HepG2 (cell line): Measurements from ENCODE around the gene GRIN3B. TPM values are rescaled to one million over a fixed set of nuclear protein-coding genes. Genes with fewer than 3 reads are reported as not detected.
A peak's percentile ranks its signal among the peaks of the same experiment; 100 is the strongest.

Experiments
- ATF6 ChIP-seq: sonication (generic); formaldehyde crosslinking; conservative IDR thresholded peaks from 2 replicates; pipeline ENCODE4 v1.4.0; 2020; ENCODE audit warnings: missing genetic modification reagents
- KMT2A ChIP-seq: sonication (generic); formaldehyde crosslinking; IDR thresholded peaks from 2 replicates; pipeline ENCODE4 v1.4.0; 2020; ENCODE audit warnings: missing genetic modification reagents
- NPAS2 ChIP-seq: sonication (generic); formaldehyde crosslinking; IDR thresholded peaks from 2 replicates; pipeline ENCODE4 v1.8.0; 2022; ENCODE audit warnings: mild to moderate bottlenecking, missing genetic modification reagents, borderline replicate concordance
- RBM22 ChIP-seq: fragments of 200-400 bp; formaldehyde crosslinking; optimal IDR thresholded peaks from 2 replicates; pipeline ENCODE3; 2017; ENCODE audit warnings: mild to moderate bottlenecking, low read length, moderate library complexity
- SIX1 ChIP-seq: sonication (generic); formaldehyde crosslinking; IDR thresholded peaks from 2 replicates; pipeline ENCODE4 v1.4.0; 2020; ENCODE audit warnings: missing genetic modification reagents, borderline replicate concordance
- SNAPC5 ChIP-seq: sonication (generic); formaldehyde crosslinking; IDR thresholded peaks from 2 replicates; pipeline ENCODE4 v1.8.1; 2023; ENCODE audit warnings: mild to moderate bottlenecking, missing genetic modification reagents, borderline replicate concordance
- THAP8 ChIP-seq: sonication (generic); formaldehyde crosslinking; IDR thresholded peaks from 2 replicates; pipeline ENCODE4 v1.5.1; 2020; ENCODE audit warnings: missing genetic modification reagents, mild to moderate bottlenecking, borderline replicate concordance
- ZBTB20 ChIP-seq: sonication (generic); formaldehyde crosslinking; IDR thresholded peaks from 2 replicates; pipeline ENCODE4 v1.8.1; 2023; ENCODE audit warnings: missing genetic modification reagents, low read depth, mild to moderate bottlenecking, borderline replicate concordance
- ZBTB33 ChIP-seq: sonication (generic); formaldehyde crosslinking; IDR thresholded peaks from 2 replicates; pipeline ENCODE4 v1.4.0; 2020; ENCODE audit warnings: missing genetic modification reagents
- ZNF121 ChIP-seq: sonication (generic); formaldehyde crosslinking; IDR thresholded peaks from 2 replicates; pipeline ENCODE4 v1.5.0; 2020; ENCODE audit warnings: mild to moderate bottlenecking, missing genetic modification reagents
- ZNF143 ChIP-seq: sonication (generic); formaldehyde crosslinking; IDR thresholded peaks from 2 replicates; pipeline ENCODE4 v1.4.0; 2020; ENCODE audit warnings: missing genetic modification reagents
- ZNF646 ChIP-seq: sonication (generic); formaldehyde crosslinking; IDR thresholded peaks from 2 replicates; pipeline ENCODE4 v1.9.0; 2021; ENCODE audit warnings: mild to moderate bottlenecking, missing genetic modification reagents
- ZNF660 ChIP-seq: sonication (generic); formaldehyde crosslinking; IDR thresholded peaks from 2 replicates; pipeline ENCODE4 v1.5.1; 2020; ENCODE audit warnings: mild to moderate bottlenecking, low read depth, missing genetic modification reagents, borderline replicate concordance
- ZNF713 ChIP-seq: sonication (generic); formaldehyde crosslinking; IDR thresholded peaks from 2 replicates; pipeline ENCODE4 v1.4.0; 2020; ENCODE audit warnings: mild to moderate bottlenecking, missing genetic modification reagents
- ZNF775 ChIP-seq: sonication (generic); formaldehyde crosslinking; IDR thresholded peaks from 2 replicates; pipeline ENCODE4 v1.4.0; 2020; ENCODE audit warnings: missing genetic modification reagents, mild to moderate bottlenecking, moderate library complexity, borderline replicate concordance
- ZNF782 ChIP-seq: sonication (generic); formaldehyde crosslinking; IDR thresholded peaks from 2 replicates; pipeline ENCODE4 v1.4.0; 2020; ENCODE audit warnings: missing genetic modification reagents, mild to moderate bottlenecking, borderline replicate concordance
- polyA plus RNA-seq, 8 experiments: library from polyadenylated mRNA; depleted of rRNA in 3 of 8; stranded (reverse) in 7 of 8; unstranded in 1 of 8; fragments of >200 nt; fragmentation: Illumina TruSeq in 4 of 8; extraction: Trizol in 4 of 8; gene quantifications; 2 replicates each; pipeline versions ENCODE4 v1.2.1 to v1.2.3, GENCODE V29; 2011 to 2016; ENCODE audit warnings: low read depth in 4 of 8, missing spikeins in 1 of 8, mixed read lengths in 1 of 8; ENCODE audit not compliant: insufficient read depth in 1 of 8
- total RNA-seq, 5 experiments: library from RNA; depleted of rRNA; stranded (reverse); fragments of >200 nt; fragmentation: Illumina TruSeq; extraction: Trizol; gene quantifications; 2 replicates each; pipeline ENCODE4 v1.2.3, GENCODE V29; 2016; ENCODE audit warnings: low read depth in 1 of 5

GRIN3B gene
- total and polyA plus RNA-seq, 2 of the 13 experiments (the other 11 are each of a cell fraction or from before 2014, with no cell fraction given) = 0.07 to 0.20 TPM

GRCh38 chr19:1028062-1028926, 28.1 kb downstream of the GRIN3B start (continued):
- no peak for TF ChIP-seq ZBTB33
- TF ChIP-seq RBM22 = no peak
- no peak for TF ChIP-seq THAP8 (CRISPR knock-in tag)
- TF ChIP-seq NPAS2 (CRISPR knock-in tag) = no peak
- TF ChIP-seq ZNF660 (CRISPR knock-in tag) = no peak
- TF ChIP-seq ZNF143 (CRISPR knock-in tag) = peak; percentile 64; the same call in 1 of the 2 replicates
- no peak for TF ChIP-seq ZNF713 (CRISPR knock-in tag)
- no peak for TF ChIP-seq ZNF121 (CRISPR knock-in tag)
- TF ChIP-seq ZNF782 (CRISPR knock-in tag) = no peak
- TF ChIP-seq ZNF646 (CRISPR knock-in tag) = no peak
- 0 out of 2 replicates have a peak, but pooled peaks have one; percentile 24 for TF ChIP-seq ZBTB20
- no peak for TF ChIP-seq ZNF775 (CRISPR knock-in tag)
- TF ChIP-seq SNAPC5 (CRISPR knock-in tag) = no peak
- TF ChIP-seq KMT2A (CRISPR knock-in tag) = 0 out of 2 replicates have a peak, but pooled peaks have one; percentile 20
- TF ChIP-seq ATF6 (CRISPR knock-in tag) = no peak
- no peak for TF ChIP-seq SIX1 (CRISPR knock-in tag)
